HepG2 (cell line): ENCODE results near the gene PIGW. TPM values are rescaled to one million over a fixed set of nuclear protein-coding genes. Genes with fewer than 3 reads are reported as not detected.

Experiments used
- AKAP8 ChIP-seq: sonication (generic); formaldehyde crosslinking; IDR thresholded peaks from 2 replicates; pipeline ENCODE4 v1.5.1; 2020; ENCODE audit warnings: mild to moderate bottlenecking, missing genetic modification reagents
- ARNTL ChIP-seq: sonication (generic); formaldehyde crosslinking; IDR thresholded peaks from 2 replicates; pipeline ENCODE4 v1.4.0; 2020; ENCODE audit warnings: mild to moderate bottlenecking, missing genetic modification reagents
- ATF7-NPFF ChIP-seq: sonication (generic); formaldehyde crosslinking; IDR thresholded peaks from 2 replicates; pipeline ENCODE4 v1.8.1; 2023; ENCODE audit warnings: mild to moderate bottlenecking, low read depth, missing genetic modification reagents, moderate library complexity
- BHLHE40 ChIP-seq: IDR thresholded peaks from 2 replicates; pipeline ENCODE4 v1.6.1; 2011; ENCODE audit warnings: low read length, improper control_type of control experiment
- CENPX ChIP-seq: sonication (generic); formaldehyde crosslinking; IDR thresholded peaks from 2 replicates; pipeline ENCODE4 v1.9.0; 2021; ENCODE audit warnings: mild to moderate bottlenecking, missing genetic modification reagents, moderate library complexity
- FOXA1 ChIP-seq, 2 experiments: fragments of 450-650 bp in 1 of 2; sonication (generic) in 1 of 2; formaldehyde crosslinking in 1 of 2; IDR thresholded peaks; 2 replicates each; pipeline versions ENCODE4 v1.4.0 to v1.6.1; 2016 to 2020; ENCODE audit warnings: missing genetic modification reagents in 1 of 2
- KLF16 ChIP-seq, 2 experiments: sonication (generic) in 1 of 2; formaldehyde crosslinking in 1 of 2; IDR thresholded peaks; 2 replicates each; pipeline versions ENCODE4 v1.6.1 to v1.8.0; 2016 to 2023; ENCODE audit warnings: missing genetic modification reagents in 2 of 2, missing compliant biosample characterization in 1 of 2
- MIER2 ChIP-seq: IDR thresholded peaks from 2 replicates; pipeline ENCODE4 v1.6.1; 2016; ENCODE audit warnings: missing biosample characterization, missing genetic modification reagents
- MLLT10 ChIP-seq: sonication (generic); formaldehyde crosslinking; IDR thresholded peaks from 2 replicates; pipeline ENCODE4 v1.4.0; 2020; ENCODE audit warnings: missing genetic modification reagents
- PAX8 ChIP-seq: sonication (generic); formaldehyde crosslinking; IDR thresholded peaks from 2 replicates; pipeline ENCODE4 v1.8.0; 2022; ENCODE audit warnings: mild to moderate bottlenecking, missing genetic modification reagents, borderline replicate concordance
- PRPF4 ChIP-seq: fragments of 200-400 bp; formaldehyde crosslinking; IDR thresholded peaks from 2 replicates; pipeline ENCODE4 v1.6.1; 2016; ENCODE audit warnings: low read length, low read depth; ENCODE audit not compliant: poor library complexity, severe bottlenecking
- SMARCC2 ChIP-seq: fragments of 450-650 bp; IDR thresholded peaks from 2 replicates; pipeline ENCODE4 v1.6.1; 2017; ENCODE audit warnings: antibody characterized with exemption, mild to moderate bottlenecking
- ZFP1 ChIP-seq: IDR thresholded peaks from 2 replicates; pipeline ENCODE4 v1.6.1; 2016
- ZNF24 ChIP-seq: fragments of 450-650 bp; IDR thresholded peaks from 2 replicates; pipeline ENCODE4 v1.6.1; 2017; ENCODE audit warnings: antibody characterized with exemption, mild to moderate bottlenecking
- ZNF547 ChIP-seq: sonication (generic); formaldehyde crosslinking; IDR thresholded peaks from 2 replicates; pipeline ENCODE4 v1.5.1; 2020; ENCODE audit warnings: mild to moderate bottlenecking, missing genetic modification reagents
- ZNF703 ChIP-seq: sonication (generic); formaldehyde crosslinking; IDR thresholded peaks from 2 replicates; pipeline ENCODE4 v1.5.1; 2020; ENCODE audit warnings: missing genetic modification reagents, mild to moderate bottlenecking, moderate library complexity, borderline replicate concordance
- ZNF790 ChIP-seq: sonication (generic); formaldehyde crosslinking; IDR thresholded peaks from 2 replicates; pipeline ENCODE4 v1.8.0; 2022; ENCODE audit warnings: missing genetic modification reagents, mild to moderate bottlenecking, borderline replicate concordance
- ZSCAN25 ChIP-seq: sonication (generic); formaldehyde crosslinking; IDR thresholded peaks from 2 replicates; pipeline ENCODE4 v1.8.0; 2022; ENCODE audit warnings: mild to moderate bottlenecking, missing genetic modification reagents
- polyA plus RNA-seq, 8 experiments: library from polyadenylated mRNA; depleted of rRNA in 3 of 8; stranded (reverse) in 7 of 8; unstranded in 1 of 8; fragments of >200 nt; fragmentation: Illumina TruSeq in 4 of 8; extraction: Trizol in 4 of 8; gene quantifications; 2 replicates each; pipeline versions ENCODE4 v1.2.1 to v1.2.3, GENCODE V29; 2011 to 2016; ENCODE audit warnings: low read depth in 4 of 8, missing spikeins in 1 of 8, mixed read lengths in 1 of 8; ENCODE audit not compliant: insufficient read depth in 1 of 8
- total RNA-seq, 5 experiments: library from RNA; depleted of rRNA; stranded (reverse); fragments of >200 nt; fragmentation: Illumina TruSeq; extraction: Trizol; gene quantifications; 2 replicates each; pipeline ENCODE4 v1.2.3, GENCODE V29; 2016; ENCODE audit warnings: low read depth in 1 of 5
- TF ChIP-seq, protein P1 (sequence below): sonication (generic); formaldehyde crosslinking; IDR thresholded peaks from 2 replicates; pipeline ENCODE4 v1.9.0; 2021; ENCODE audit warnings: missing genetic modification reagents, mild to moderate bottlenecking, borderline replicate concordance
- TF ChIP-seq, protein P2 (sequence below): sonication (generic); formaldehyde crosslinking; conservative IDR thresholded peaks from 2 replicates; pipeline ENCODE4 v1.8.1; 2023; ENCODE audit warnings: missing genetic modification reagents
- TF ChIP-seq, protein P3 (sequence below): sonication (generic); formaldehyde crosslinking; IDR thresholded peaks from 2 replicates; pipeline ENCODE4 v1.8.0; 2022; ENCODE audit warnings: mild to moderate bottlenecking, missing genetic modification reagents, moderate library complexity
- TF ChIP-seq, protein P4 (sequence below): sonication (generic); formaldehyde crosslinking; IDR thresholded peaks from 2 replicates; pipeline ENCODE4 v1.8.1; 2023; ENCODE audit warnings: mild to moderate bottlenecking, moderate library complexity, missing genetic modification reagents
- TF ChIP-seq, protein P5 (sequence below): IDR thresholded peaks from 2 replicates; pipeline ENCODE4 v1.6.1; 2018; ENCODE audit warnings: missing genetic modification reagents

PIGW gene
- total and polyA plus RNA-seq, 2 of the 13 experiments (the other 11 are each of a cell fraction or from before 2014, with no cell fraction given): 9.0 to 24.0 TPM

DNA sequence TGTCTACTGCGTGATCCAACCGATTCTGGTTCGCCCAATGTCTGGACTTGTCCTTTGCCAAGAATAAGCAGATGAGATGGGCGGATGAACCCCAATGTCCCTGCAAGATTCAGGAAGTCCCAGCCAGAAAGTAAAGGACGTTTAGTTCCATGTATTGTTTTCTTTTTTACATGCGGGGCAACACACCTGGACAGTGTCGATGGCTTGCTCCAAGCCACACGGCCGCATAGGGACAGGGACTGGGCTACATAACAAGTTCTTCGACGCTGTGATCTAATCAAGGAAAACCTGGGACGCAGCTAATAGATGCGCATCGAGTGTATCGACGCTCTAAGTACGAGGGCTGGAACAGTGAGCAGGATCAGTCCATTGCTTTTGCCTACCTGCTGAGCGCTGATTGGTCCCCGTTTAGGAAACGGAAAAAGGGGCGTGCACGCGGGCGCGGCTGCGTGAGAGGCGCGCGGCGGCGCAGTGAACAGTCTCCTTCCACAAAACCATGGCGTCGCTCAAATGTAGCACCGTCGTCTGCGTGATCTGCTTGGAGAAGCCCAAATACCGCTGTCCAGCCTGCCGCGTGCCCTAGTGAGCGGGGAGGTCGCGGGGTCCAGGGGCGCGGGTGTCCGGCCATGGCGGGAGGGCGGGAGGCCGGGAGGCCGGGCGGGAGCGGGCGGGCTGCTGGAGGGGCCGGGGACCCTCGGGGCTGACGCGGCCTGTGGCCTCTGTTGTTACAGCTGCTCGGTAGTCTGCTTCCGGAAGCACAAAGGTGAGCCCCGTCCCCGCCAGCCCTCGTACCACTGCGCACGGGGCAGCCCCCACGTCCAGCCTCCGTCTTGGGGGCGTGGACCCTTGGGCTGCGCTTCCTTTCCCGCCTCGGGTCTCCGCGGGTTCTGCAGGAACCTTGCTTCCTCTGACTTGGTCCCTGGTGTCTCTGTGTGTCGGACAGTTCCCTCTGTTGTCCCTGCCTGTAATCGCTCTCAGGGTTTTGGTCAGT is 48.3 kb upstream of the PIGW start, which contains the start of gene ZNHIT3 (continued):
- TF ChIP-seq FOXA1 (IDR thresholded peaks at IDR 0.05) (no peak), FOXA1 (CRISPR knock-in tag; IDR thresholded peaks at IDR 0.05) (no peak), ZNF703 (CRISPR knock-in tag) (no peak), ZNF790 (no peak; the same call in 1 of the 2 replicates), CENPX (no peak), ZNF24 (no peak), KLF16 (CRISPR knock-in tag; IDR thresholded peaks at IDR 0.05) (peak in 1 of 2 experiments; percentile 54; a peak in 2 of 4 replicates), ZFP1 (CRISPR knock-in tag) (no peak), ATF7-NPFF (CRISPR knock-in tag) (no peak; the same call in 1 of the 2 replicates), SMARCC2 (no peak), ARNTL (0 out of 2 replicates have a peak, but pooled peaks have one; percentile 36), MLLT10 (CRISPR knock-in tag) (no peak), PAX8 (CRISPR knock-in tag) (no peak), ZNF547 (CRISPR knock-in tag) (peak; percentile 36; the same call in 1 of the 2 replicates), AKAP8 (peak; percentile 67; the same call in 1 of the 2 replicates), MIER2 (CRISPR knock-in tag) (peak; percentile 81), BHLHE40 (peak; percentile 35), PRPF4 (no peak), ZSCAN25 (CRISPR knock-in tag) (peak; percentile 37; the same call in 1 of the 2 replicates)
- TF ChIP-seq, protein P1, sequence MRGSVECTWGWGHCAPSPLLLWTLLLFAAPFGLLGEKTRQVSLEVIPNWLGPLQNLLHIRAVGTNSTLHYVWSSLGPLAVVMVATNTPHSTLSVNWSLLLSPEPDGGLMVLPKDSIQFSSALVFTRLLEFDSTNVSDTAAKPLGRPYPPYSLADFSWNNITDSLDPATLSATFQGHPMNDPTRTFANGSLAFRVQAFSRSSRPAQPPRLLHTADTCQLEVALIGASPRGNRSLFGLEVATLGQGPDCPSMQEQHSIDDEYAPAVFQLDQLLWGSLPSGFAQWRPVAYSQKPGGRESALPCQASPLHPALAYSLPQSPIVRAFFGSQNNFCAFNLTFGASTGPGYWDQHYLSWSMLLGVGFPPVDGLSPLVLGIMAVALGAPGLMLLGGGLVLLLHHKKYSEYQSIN (CRISPR knock-in tag): no peak
- TF ChIP-seq, protein P2, sequence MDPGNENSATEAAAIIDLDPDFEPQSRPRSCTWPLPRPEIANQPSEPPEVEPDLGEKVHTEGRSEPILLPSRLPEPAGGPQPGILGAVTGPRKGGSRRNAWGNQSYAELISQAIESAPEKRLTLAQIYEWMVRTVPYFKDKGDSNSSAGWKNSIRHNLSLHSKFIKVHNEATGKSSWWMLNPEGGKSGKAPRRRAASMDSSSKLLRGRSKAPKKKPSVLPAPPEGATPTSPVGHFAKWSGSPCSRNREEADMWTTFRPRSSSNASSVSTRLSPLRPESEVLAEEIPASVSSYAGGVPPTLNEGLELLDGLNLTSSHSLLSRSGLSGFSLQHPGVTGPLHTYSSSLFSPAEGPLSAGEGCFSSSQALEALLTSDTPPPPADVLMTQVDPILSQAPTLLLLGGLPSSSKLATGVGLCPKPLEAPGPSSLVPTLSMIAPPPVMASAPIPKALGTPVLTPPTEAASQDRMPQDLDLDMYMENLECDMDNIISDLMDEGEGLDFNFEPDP (CRISPR knock-in tag): no peak
- TF ChIP-seq, protein P3, sequence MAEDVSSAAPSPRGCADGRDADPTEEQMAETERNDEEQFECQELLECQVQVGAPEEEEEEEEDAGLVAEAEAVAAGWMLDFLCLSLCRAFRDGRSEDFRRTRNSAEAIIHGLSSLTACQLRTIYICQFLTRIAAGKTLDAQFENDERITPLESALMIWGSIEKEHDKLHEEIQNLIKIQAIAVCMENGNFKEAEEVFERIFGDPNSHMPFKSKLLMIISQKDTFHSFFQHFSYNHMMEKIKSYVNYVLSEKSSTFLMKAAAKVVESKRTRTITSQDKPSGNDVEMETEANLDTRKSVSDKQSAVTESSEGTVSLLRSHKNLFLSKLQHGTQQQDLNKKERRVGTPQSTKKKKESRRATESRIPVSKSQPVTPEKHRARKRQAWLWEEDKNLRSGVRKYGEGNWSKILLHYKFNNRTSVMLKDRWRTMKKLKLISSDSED (CRISPR knock-in tag): no peak
- TF ChIP-seq, protein P4, sequence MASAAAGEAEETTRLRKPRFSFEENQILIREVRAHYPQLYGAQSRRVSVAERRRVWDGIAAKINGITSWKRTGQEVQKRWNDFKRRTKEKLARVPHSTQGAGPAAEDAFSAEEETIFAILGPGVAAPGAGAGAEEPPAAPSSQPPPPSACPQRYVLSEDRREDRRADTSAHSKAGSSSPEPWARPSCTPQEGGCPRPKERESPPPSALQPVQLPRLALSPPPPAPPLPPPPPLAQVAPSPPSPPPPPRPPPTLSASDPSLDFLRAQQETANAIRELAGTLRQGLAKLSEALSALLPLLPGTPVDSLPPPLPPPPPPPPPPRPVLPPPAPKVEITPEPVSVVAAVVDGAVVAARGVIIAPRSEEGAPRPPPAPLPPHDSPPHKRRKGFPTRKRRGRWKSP (CRISPR knock-in tag): peak; percentile 84
- TF ChIP-seq, protein P5, sequence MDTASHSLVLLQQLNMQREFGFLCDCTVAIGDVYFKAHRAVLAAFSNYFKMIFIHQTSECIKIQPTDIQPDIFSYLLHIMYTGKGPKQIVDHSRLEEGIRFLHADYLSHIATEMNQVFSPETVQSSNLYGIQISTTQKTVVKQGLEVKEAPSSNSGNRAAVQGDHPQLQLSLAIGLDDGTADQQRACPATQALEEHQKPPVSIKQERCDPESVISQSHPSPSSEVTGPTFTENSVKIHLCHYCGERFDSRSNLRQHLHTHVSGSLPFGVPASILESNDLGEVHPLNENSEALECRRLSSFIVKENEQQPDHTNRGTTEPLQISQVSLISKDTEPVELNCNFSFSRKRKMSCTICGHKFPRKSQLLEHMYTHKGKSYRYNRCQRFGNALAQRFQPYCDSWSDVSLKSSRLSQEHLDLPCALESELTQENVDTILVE (CRISPR knock-in tag): peak; percentile 60
